B cell (primary cell): ENCODE results near the gene ZNHIT1. TPM values are rescaled to one million over a fixed set of nuclear protein-coding genes. Genes with fewer than 3 reads are reported as not detected.

ENCODE experiments used
- ATAC-seq: fragments of 200-7000 bp; cut with Tn5 transposase; one replicate; pipeline ENCODE4 v1.10.0; 2021; ENCODE audit warnings: low read depth, mild to moderate bottlenecking, moderate number of reproducible peaks, moderate library complexity
- CTCF ChIA-PET: fragments of 350-600 bp; sonication (Branson Sonifier 250); formaldehyde crosslinking; loops from one replicate; lab custom pipeline; 2021; ENCODE audit warnings: antibody characterized with exemption, inconsistent platforms; lab: Charles Lee
- POLR2A ChIA-PET: fragments of 350-600 bp; sonication (Branson Sonifier 250); formaldehyde crosslinking; loops from one replicate; lab custom pipeline; 2021; ENCODE audit warnings: antibody characterized with exemption; lab: Charles Lee
- DNase-seq: peaks from one replicate; pipeline ENCODE4 v3.0.0; 2013
- H2AFZ ChIP-seq: 2 replicates; pipeline ENCODE4 v1.6.1; 2012; ENCODE audit warnings: mild to moderate bottlenecking, low read depth, low read length; ENCODE audit not compliant: insufficient read depth, poor library complexity, severe bottlenecking
- H3K27ac ChIP-seq, 2 donors: 1 replicate in 1 of 2; 2 replicates in 1 of 2; pipeline ENCODE4 v1.5.1; 2012 to 2013; ENCODE audit warnings: low read length in 2 of 2, mild to moderate bottlenecking in 2 of 2, moderate library complexity in 1 of 2
- H3K27me3 ChIP-seq, 4 experiments: fragments of 200-600 bp in 1 of 4; sonication (generic) in 1 of 4; replicated peaks in 1 of 4; 1 replicate in 2 of 4; 2 replicates in 2 of 4; pipeline versions ENCODE4 v1.6.1 to v1.7.0; 2013 to 2016; ENCODE audit warnings: low read length in 3 of 4, mild to moderate bottlenecking in 2 of 4, mixed read lengths in 1 of 4, moderate library complexity in 1 of 4; ENCODE audit not compliant: insufficient read depth in 4 of 4, control insufficient read depth in 3 of 4; ENCODE audit errors: control extremely low read depth in 1 of 4
- H3K36me3 ChIP-seq, 2 experiments: replicated peaks in 1 of 2; 1 replicate in 1 of 2; 2 replicates in 1 of 2; pipeline versions ENCODE4 v1.6.1 to v1.7.1; 2013; ENCODE audit warnings: low read length in 1 of 2; ENCODE audit not compliant: insufficient read depth in 2 of 2, control insufficient read depth in 1 of 2; ENCODE audit errors: control extremely low read depth in 1 of 2, extremely low read depth in 1 of 2
- H3K4me1 ChIP-seq, 2 donors: fragments of 200-600 bp in 1 of 2; sonication (generic) in 1 of 2; 1 replicate in 1 of 2; 2 replicates in 1 of 2; pipeline versions ENCODE4 v1.5.1 to v1.6.1; 2013 to 2017; ENCODE audit warnings: low read length in 2 of 2; ENCODE audit not compliant: control insufficient read depth in 2 of 2, insufficient read depth in 2 of 2
- H3K4me2 ChIP-seq: replicated peaks from 2 replicates; pipeline ENCODE3; 2012; ENCODE audit warnings: mild to moderate bottlenecking, low read depth, low read length; ENCODE audit not compliant: poor library complexity, severe bottlenecking
- H3K4me3 ChIP-seq, 5 experiments: fragments of 200-600 bp in 1 of 5; sonication (generic) in 1 of 5; 1 replicate in 3 of 5; 2 replicates in 2 of 5; pipeline versions ENCODE4 v1.5.1 to v1.7.0; 2011 to 2016; ENCODE audit warnings: low read length in 4 of 5, mild to moderate bottlenecking in 4 of 5, low read depth in 2 of 5, control low read depth in 1 of 5, moderate library complexity in 1 of 5; ENCODE audit not compliant: insufficient read depth in 1 of 5; ENCODE audit errors: control extremely low read depth in 1 of 5, extremely low read depth in 1 of 5
- H3K79me2 ChIP-seq: fragments of 200-600 bp; sonication (generic); one replicate; pipeline ENCODE4 v1.6.0; 2016; ENCODE audit warnings: low read length; ENCODE audit not compliant: control insufficient read depth, insufficient read depth
- H3K9ac ChIP-seq: fragments of 200-600 bp; sonication (generic); 2 replicates; pipeline ENCODE4 v1.6.1; 2017; ENCODE audit warnings: mild to moderate bottlenecking, low read length, moderate library complexity
- H3K9me3 ChIP-seq, 3 donors: one replicate each; pipeline versions ENCODE4 v1.6.1 to v1.7.1; 2013; ENCODE audit warnings: low read length in 2 of 3; ENCODE audit not compliant: control insufficient read depth in 2 of 3, insufficient read depth in 1 of 3; ENCODE audit errors: control extremely low read depth in 1 of 3
- H4K20me1 ChIP-seq: 2 replicates; pipeline ENCODE4 v1.6.0; 2012; ENCODE audit warnings: mild to moderate bottlenecking, low read length; ENCODE audit not compliant: insufficient read depth, control insufficient read depth, poor library complexity, severe bottlenecking
- H3K27ac Mint-ChIP-seq: one replicate; pipeline ENCODE4 v1.8.0; 2021; ENCODE audit warnings: mixed read lengths
- H3K27me3 Mint-ChIP-seq: one replicate; pipeline ENCODE4 v1.8.0; 2021; ENCODE audit warnings: mixed read lengths
- H3K4me1 Mint-ChIP-seq: one replicate; pipeline ENCODE4 v1.8.0; 2021; ENCODE audit warnings: mixed read lengths
- H3K4me3 Mint-ChIP-seq: one replicate; pipeline ENCODE4 v1.8.0; 2021; ENCODE audit warnings: mixed read lengths
- H3K9me3 Mint-ChIP-seq: one replicate; pipeline ENCODE4 v1.8.0; 2022; ENCODE audit warnings: mixed read lengths; ENCODE audit not compliant: insufficient read depth
- CTCF ChIP-seq: fragments of 200-600 bp; IDR thresholded peaks from one replicate; pipeline ENCODE4 v1.8.0; 2022; ENCODE audit warnings: antibody characterized with exemption, mild to moderate bottlenecking
- EZH2 ChIP-seq: IDR thresholded peaks from 2 replicates; pipeline ENCODE4 v1.6.1; 2012; ENCODE audit warnings: borderline replicate concordance, low read depth, mild to moderate bottlenecking, moderate library complexity, low read length; ENCODE audit not compliant: insufficient read depth, poor library complexity, severe bottlenecking
- WGBS: methylation state at CpG from one replicate; pipeline ENCODE4 v1.1.5; 2013; ENCODE audit warnings: missing lambda C conversion rate; ENCODE audit not compliant: insufficient coverage; 5-methylcytosine and 5-hydroxymethylcytosine counted together
- intact Hi-C: fragments of 100-400 bp; cut with micrococcal nuclease; formaldehyde crosslinking; loops from one replicate; pipeline ENCODE4 v1.10.0; 2022
- polyA plus RNA-seq: library from polyadenylated mRNA; depleted of rRNA; stranded (reverse); fragments of >200 nt; gene quantifications from 2 replicates; pipeline ENCODE4 v1.2.3, GENCODE V29; 2012
- total RNA-seq, 2 donors: library from RNA; stranded (reverse); fragments of 120-200 nt in 1 of 2; gene quantifications; 1 replicate in 1 of 2; 2 replicates in 1 of 2; pipeline versions ENCODE4 v1.2.3 to v1.2.4, GENCODE V29; 2013 to 2022

ZNHIT1 gene
- total and polyA plus RNA-seq, 2 donors (not counting 1 experiment from before 2014, with no cell fraction given) = 28.5 to 37.3 TPM

DNA sequence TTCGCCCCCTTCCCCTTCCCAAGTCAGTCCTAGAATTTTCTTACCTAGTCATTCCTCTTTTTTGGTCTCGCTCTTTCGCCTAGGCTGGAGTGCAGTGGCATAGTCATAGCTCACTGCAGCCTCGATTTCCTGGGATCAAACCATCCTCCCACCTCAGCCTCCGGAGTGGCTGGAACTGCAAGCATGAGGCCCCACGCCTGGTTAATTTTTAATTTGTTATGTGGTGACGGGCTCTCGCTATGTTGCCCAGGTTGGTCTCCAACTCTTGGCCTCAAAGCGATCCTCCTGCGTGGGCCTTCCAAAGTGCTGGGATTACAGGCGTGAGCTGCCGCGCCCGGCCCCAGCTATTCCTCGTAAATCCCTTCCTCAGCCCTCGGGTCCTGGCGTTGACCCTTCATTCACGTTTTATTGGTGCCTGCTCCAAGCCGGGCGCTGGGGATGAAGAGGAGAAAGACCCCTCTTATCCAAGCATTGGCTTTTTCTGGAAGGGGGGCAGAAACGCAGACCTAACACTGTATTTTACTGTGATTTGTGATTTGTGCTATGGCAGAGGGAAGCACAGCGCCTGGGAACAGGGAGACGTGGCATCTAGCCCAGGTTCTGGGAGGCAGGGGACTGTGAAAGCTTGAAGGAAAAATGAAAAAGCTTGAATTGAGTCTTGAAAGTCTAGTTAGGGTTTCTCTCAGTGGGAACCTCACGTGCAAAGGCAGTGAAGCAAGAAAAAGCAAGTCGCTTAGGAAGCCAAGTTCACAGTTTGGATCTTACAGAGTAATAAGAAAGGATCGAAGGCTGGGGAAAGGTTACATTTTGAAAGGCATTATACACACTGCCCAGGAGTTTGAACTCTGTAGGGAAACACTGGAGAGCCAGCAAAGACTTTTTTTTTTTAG, 516 bp downstream of the ZNHIT1 start:
- H3K4me1 Mint-ChIP-seq = peaks cover 25% of the 10 kb centered on the region
- Histone ChIP-seq H3K9me3 (no peaks in the 10 kb centered on the region), H3K27me3 (no peaks in the 10 kb centered on the region), H3K36me3 (peaks cover 0 to 18% of the 10 kb centered on the region in 2 experiments), H4K20me1 (peaks cover 31% of the 10 kb centered on the region), H3K9ac (peak overlapping the region; percentile 91), H2AFZ (peak overlapping the region; percentile 95), H3K4me2 (peak overlapping the region; percentile 97), H3K79me2 (peaks cover 46% of the 10 kb centered on the region), H3K27ac (peak overlapping the region; percentile 25 to 75), H3K4me3 (peak overlapping the region; percentile 85 to 99 (median 94)), H3K4me1 (peaks cover 18 to 21% of the 10 kb centered on the region in 2 donors)
- no peaks in the 10 kb centered on the region for H3K9me3 Mint-ChIP-seq
- ATAC-seq = no peak
- DNase-seq = no peak
- CTCF ChIA-PET = interaction anchor here (0.6 to 4.2 kb wide), 10 partner anchors 25 to 1012 kb away, joined by 3 to 38 read pairs (median 5); partner anchors contain the start of gene FIS1
- WGBS = 9% methylated on average over 24 of the region's 26 CpGs
- POLR2A ChIA-PET = interaction anchor here (0.7 to 2.0 kb wide), 5 partner anchors 20 to 516 kb away, joined by 3 to 15 read pairs (median 3); partner anchors contain the start of genes CLDN15, FIS1 and VGF
- peak overlapping the region; percentile 97 for H3K4me3 Mint-ChIP-seq
- H3K27me3 Mint-ChIP-seq = no peaks in the 10 kb centered on the region
- TF ChIP-seq EZH2 (no peak), CTCF (no peak)
- intact Hi-C loops = loop anchor here (1.0 kb wide), 4 partner anchors 26 to 64 kb away; partner anchors contain the start of gene AP1S1
- peak overlapping the region; percentile 95 for H3K27ac Mint-ChIP-seq

GRCh38 chr7:101220295-101220694, 2.3 kb downstream of the ZNHIT1 start:
- POLR2A ChIA-PET = interaction anchor here (0.6 kb wide), 1 partner anchor 428 kb away, joined by 3 read pairs; no protein-coding TSS in a partner anchor
- CTCF ChIA-PET = interaction anchor here (0.5 to 1.0 kb wide), 3 partner anchors 28 to 78 kb away, joined by 3 to 5 read pairs (median 3); no protein-coding TSS in a partner anchor
- H3K4me2 ChIP-seq = no peak overlapping the region

More at GRCh38 chr7:101220295-101220694, 2.3 kb downstream of the ZNHIT1 start:
- Histone ChIP-seq H3K9ac (no peak overlapping the region), H3K4me3 (no peak overlapping the region), H3K27ac (no peak overlapping the region), H3K4me1 (peaks cover 18 to 21% of the 10 kb centered on the region in 2 donors), H3K9me3 (no peaks in the 10 kb centered on the region), H4K20me1 (peaks cover 35% of the 10 kb centered on the region), H3K36me3 (peaks cover 3 to 28% of the 10 kb centered on the region in 2 experiments), H2AFZ (no peak overlapping the region), H3K27me3 (no peaks in the 10 kb centered on the region), H3K79me2 (peaks cover 46% of the 10 kb centered on the region)
- TF ChIP-seq CTCF = no peak
- TF ChIP-seq EZH2 = no peak
- peaks cover 27% of the 10 kb centered on the region for H3K4me1 Mint-ChIP-seq
- DNase-seq = no peak
- no peak for ATAC-seq
- peak overlapping the region; percentile 57 for H3K4me3 Mint-ChIP-seq
- no peaks in the 10 kb centered on the region for H3K9me3 Mint-ChIP-seq
- intact Hi-C loops = no loop called here
- no peaks in the 10 kb centered on the region for H3K27me3 Mint-ChIP-seq
- H3K27ac Mint-ChIP-seq = no peak overlapping the region
- 89% methylated on average over 1 of the region's 5 CpGs for WGBS
